HEK293 (cell line): Measurements from ENCODE around the gene SGMS1.
A peak's percentile ranks its signal among the peaks of the same experiment; 100 is the strongest.

Experiments
- CTCF ChIA-PET: fragments of 350-600 bp; formaldehyde crosslinking; extraction: SDS; loops from one replicate; lab custom pipeline; 2021; ENCODE audit warnings: antibody characterized with exemption; lab: Yijun Ruan, JAX
- POLR2A ChIA-PET: fragments of 300-600 bp; formaldehyde crosslinking; extraction: SDS; loops from one replicate; lab custom pipeline; 2020; ENCODE audit warnings: antibody characterized with exemption, inconsistent platforms; lab: Yijun Ruan, JAX
- H3K27ac ChIP-seq: fragments of 200-500 bp; sonication (Bioruptor generic); 2 replicates; pipeline ENCODE4 v1.5.1; 2014; ENCODE audit warnings: low read depth, low read length, control low read depth, inconsistent platforms; ENCODE audit errors: extremely low read depth
- H3K36me3 ChIP-seq, 2 experiments: fragments of 200-500 bp in 1 of 2; sonication (Bioruptor generic) in 1 of 2; 1 replicate in 1 of 2; 2 replicates in 1 of 2; pipeline ENCODE4 v1.5.1; 2014 to 2017; ENCODE audit warnings: inconsistent platforms in 2 of 2, low read length in 2 of 2; ENCODE audit not compliant: control insufficient read depth in 2 of 2, insufficient read depth in 1 of 2
- H3K4me1 ChIP-seq: fragments of 200-500 bp; sonication (Bioruptor generic); 2 replicates; pipeline ENCODE4 v1.5.1; 2014; ENCODE audit warnings: mild to moderate bottlenecking, low read length, inconsistent platforms; ENCODE audit not compliant: control insufficient read depth, insufficient read depth
- H3K4me3 ChIP-seq: 2 replicates; pipeline ENCODE4 v1.5.1; 2011; ENCODE audit warnings: low read depth, mild to moderate bottlenecking, control low read depth, low read length, moderate library complexity
- H3K9me3 ChIP-seq: fragments of 200-500 bp; sonication (Bioruptor generic); 2 replicates; pipeline ENCODE4 v1.5.1; 2014; ENCODE audit warnings: low read depth, low read length, inconsistent platforms; ENCODE audit not compliant: control insufficient read depth, insufficient read depth
- KLF7 ChIP-seq: fragments of 450-650 bp; formaldehyde crosslinking; IDR thresholded peaks from 2 replicates; pipeline ENCODE4 v1.5.1; 2016; ENCODE audit warnings: missing biosample characterization, missing genetic modification characterization, borderline replicate concordance
- PRDM1 ChIP-seq: fragments of 450-650 bp; formaldehyde crosslinking; IDR thresholded peaks from 2 replicates; pipeline ENCODE4; 2016; ENCODE audit warnings: missing biosample characterization, missing genetic modification characterization
- RBAK ChIP-seq: fragments of 450-650 bp; formaldehyde crosslinking; IDR thresholded peaks from 2 replicates; pipeline ENCODE4 v1.5.1; 2016; ENCODE audit warnings: missing biosample characterization, missing genetic modification characterization
- ZFP37 ChIP-seq: fragments of 450-650 bp; formaldehyde crosslinking; IDR thresholded peaks from 2 replicates; pipeline ENCODE4 v1.5.1; 2016; ENCODE audit warnings: missing biosample characterization, missing genetic modification characterization
- ZNF292 ChIP-seq: fragments of 450-650 bp; formaldehyde crosslinking; IDR thresholded peaks from 2 replicates; pipeline ENCODE4 v1.5.1; 2016; ENCODE audit warnings: low read depth, missing biosample characterization, missing genetic modification characterization, borderline replicate concordance
- ZNF48 ChIP-seq: fragments of 450-650 bp; formaldehyde crosslinking; IDR thresholded peaks from 2 replicates; pipeline ENCODE4 v1.5.1; 2016; ENCODE audit warnings: missing biosample characterization, missing genetic modification characterization
- ZNF548 ChIP-seq: fragments of 450-650 bp; formaldehyde crosslinking; IDR thresholded peaks from 2 replicates; pipeline ENCODE4 v1.5.1; 2016; ENCODE audit warnings: missing biosample characterization, missing genetic modification characterization
- TF ChIP-seq, protein P1 (sequence below): fragments of 450-650 bp; formaldehyde crosslinking; IDR thresholded peaks from 2 replicates; pipeline ENCODE4 v1.5.1; 2016; ENCODE audit warnings: missing biosample characterization, missing genetic modification characterization
- TF ChIP-seq, protein P2 (sequence below): fragments of 450-650 bp; formaldehyde crosslinking; IDR thresholded peaks from 2 replicates; pipeline ENCODE4 v1.5.1; 2016; ENCODE audit warnings: missing biosample characterization, missing genetic modification characterization
- TF ChIP-seq, protein P3 (sequence below): fragments of 450-650 bp; formaldehyde crosslinking; IDR thresholded peaks from 2 replicates; pipeline ENCODE4 v1.5.1; 2016; ENCODE audit warnings: missing biosample characterization, missing genetic modification characterization
- TF ChIP-seq, protein P4 (sequence below): fragments of 450-650 bp; formaldehyde crosslinking; IDR thresholded peaks from 2 replicates; pipeline ENCODE4 v1.5.1; 2016; ENCODE audit warnings: missing biosample characterization, missing genetic modification characterization
- TF ChIP-seq, protein P5 (sequence below): fragments of 450-650 bp; formaldehyde crosslinking; IDR thresholded peaks from 2 replicates; pipeline ENCODE4 v1.5.1; 2017; ENCODE audit warnings: missing biosample characterization, missing genetic modification characterization
- TF ChIP-seq, protein P6 (sequence below): fragments of 450-650 bp; formaldehyde crosslinking; IDR thresholded peaks from 2 replicates; pipeline ENCODE4 v1.5.1; 2016; ENCODE audit warnings: missing biosample characterization, missing genetic modification characterization

SGMS1 gene

DNA sequence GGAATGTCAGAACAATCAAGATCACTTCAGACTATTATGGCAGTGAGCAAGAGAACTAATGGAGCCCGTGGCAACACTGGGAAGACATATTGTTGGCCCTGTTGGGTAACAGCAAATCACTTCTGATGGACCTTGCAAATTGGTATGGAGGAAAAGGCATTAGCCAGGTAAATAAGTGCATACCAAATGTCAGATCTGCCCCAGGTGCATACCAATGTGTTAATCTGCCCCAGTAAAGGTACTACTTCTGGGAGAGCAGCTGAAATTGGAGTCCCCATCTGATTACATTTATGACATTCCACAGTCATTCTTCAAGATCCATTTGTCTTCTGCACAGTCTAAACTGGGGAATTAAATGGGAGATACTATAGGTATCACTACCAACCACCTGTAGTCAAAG lies 3.7 kb upstream of the SGMS1 start (continued):
- TF ChIP-seq, protein P1, sequence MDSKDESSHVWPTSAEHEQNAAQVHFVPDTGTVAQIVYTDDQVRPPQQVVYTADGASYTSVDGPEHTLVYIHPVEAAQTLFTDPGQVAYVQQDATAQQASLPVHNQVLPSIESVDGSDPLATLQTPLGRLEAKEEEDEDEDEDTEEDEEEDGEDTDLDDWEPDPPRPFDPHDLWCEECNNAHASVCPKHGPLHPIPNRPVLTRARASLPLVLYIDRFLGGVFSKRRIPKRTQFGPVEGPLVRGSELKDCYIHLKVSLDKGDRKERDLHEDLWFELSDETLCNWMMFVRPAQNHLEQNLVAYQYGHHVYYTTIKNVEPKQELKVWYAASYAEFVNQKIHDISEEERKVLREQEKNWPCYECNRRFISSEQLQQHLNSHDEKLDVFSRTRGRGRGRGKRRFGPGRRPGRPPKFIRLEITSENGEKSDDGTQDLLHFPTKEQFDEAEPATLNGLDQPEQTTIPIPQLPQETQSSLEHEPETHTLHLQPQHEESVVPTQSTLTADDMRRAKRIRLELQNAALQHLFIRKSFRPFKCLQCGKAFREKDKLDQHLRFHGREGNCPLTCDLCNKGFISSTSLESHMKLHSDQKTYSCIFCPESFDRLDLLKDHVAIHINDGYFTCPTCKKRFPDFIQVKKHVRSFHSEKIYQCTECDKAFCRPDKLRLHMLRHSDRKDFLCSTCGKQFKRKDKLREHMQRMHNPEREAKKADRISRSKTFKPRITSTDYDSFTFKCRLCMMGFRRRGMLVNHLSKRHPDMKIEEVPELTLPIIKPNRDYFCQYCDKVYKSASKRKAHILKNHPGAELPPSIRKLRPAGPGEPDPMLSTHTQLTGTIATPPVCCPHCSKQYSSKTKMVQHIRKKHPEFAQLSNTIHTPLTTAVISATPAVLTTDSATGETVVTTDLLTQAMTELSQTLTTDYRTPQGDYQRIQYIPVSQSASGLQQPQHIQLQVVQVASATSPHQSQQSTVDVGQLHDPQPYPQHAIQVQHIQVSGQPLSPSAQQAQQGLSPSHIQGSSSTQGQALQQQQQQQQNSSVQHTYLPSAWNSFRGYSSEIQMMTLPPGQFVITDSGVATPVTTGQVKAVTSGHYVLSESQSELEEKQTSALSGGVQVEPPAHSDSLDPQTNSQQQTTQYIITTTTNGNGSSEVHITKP (tag by site-specific recombination): no peak
- TF ChIP-seq, protein P2, sequence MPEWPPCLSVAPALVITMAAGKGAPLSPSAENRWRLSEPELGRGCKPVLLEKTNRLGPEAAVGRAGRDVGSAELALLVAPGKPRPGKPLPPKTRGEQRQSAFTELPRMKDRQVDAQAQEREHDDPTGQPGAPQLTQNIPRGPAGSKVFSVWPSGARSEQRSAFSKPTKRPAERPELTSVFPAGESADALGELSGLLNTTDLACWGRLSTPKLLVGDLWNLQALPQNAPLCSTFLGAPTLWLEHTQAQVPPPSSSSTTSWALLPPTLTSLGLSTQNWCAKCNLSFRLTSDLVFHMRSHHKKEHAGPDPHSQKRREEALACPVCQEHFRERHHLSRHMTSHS: no peak
- TF ChIP-seq ZNF292 (tag by site-specific recombination): no peak

DNA sequence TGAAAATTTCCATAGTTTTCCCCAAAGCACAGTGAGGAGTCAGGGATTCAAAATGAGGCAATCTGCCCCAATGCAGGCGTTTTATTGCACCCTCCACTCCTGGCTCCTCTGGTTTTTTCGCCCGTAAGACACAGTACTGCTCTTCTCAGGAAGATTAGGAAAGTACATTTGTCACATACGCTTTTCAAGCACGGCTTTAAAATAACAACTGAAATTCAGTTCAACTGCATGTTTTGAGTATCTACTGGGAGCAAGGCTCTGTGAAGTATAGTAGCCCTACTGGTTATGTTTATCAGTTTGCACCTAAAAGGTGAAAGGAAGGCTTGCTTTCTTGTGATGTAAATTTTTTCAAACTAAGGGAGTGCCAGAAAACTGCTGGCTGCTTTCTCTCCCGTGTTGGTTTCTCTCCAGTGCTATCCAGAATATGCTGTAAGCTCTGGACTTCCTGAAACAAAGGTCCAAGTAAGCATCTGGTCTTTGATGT lies 1.9 kb upstream of the SGMS1 start:
- TF ChIP-seq, protein P3, sequence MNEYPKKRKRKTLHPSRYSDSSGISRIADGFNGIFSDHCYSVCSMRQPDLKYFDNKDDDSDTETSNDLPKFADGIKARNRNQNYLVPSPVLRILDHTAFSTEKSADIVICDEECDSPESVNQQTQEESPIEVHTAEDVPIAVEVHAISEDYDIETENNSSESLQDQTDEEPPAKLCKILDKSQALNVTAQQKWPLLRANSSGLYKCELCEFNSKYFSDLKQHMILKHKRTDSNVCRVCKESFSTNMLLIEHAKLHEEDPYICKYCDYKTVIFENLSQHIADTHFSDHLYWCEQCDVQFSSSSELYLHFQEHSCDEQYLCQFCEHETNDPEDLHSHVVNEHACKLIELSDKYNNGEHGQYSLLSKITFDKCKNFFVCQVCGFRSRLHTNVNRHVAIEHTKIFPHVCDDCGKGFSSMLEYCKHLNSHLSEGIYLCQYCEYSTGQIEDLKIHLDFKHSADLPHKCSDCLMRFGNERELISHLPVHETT (tag by site-specific recombination): no peak
- TF ChIP-seq PRDM1 (tag by site-specific recombination) (peak; percentile 73), KLF7 (no peak)
- TF ChIP-seq, protein P1 (tag by site-specific recombination): no peak
- Histone ChIP-seq H3K4me1 (peaks cover 8% of the 10 kb centered on the region; the same call in 1 of the 2 replicates), H3K9me3 (no peaks in the 10 kb centered on the region), H3K4me3 (peak overlapping the region; percentile 90), H3K36me3 (peaks cover 0 to 4% of the 10 kb centered on the region in 2 experiments; a peak in 1 of 3 replicates), H3K27ac (peak overlapping the region; percentile 84)
- POLR2A ChIA-PET: interaction anchor here (1.0 kb wide), 1 partner anchor 71 kb away, joined by 3 read pairs; no protein-coding TSS in a partner anchor
- CTCF ChIA-PET: interaction anchor here (0.7 kb wide), 1 partner anchor 26 kb away, joined by 3 read pairs; no protein-coding TSS in a partner anchor

DNA sequence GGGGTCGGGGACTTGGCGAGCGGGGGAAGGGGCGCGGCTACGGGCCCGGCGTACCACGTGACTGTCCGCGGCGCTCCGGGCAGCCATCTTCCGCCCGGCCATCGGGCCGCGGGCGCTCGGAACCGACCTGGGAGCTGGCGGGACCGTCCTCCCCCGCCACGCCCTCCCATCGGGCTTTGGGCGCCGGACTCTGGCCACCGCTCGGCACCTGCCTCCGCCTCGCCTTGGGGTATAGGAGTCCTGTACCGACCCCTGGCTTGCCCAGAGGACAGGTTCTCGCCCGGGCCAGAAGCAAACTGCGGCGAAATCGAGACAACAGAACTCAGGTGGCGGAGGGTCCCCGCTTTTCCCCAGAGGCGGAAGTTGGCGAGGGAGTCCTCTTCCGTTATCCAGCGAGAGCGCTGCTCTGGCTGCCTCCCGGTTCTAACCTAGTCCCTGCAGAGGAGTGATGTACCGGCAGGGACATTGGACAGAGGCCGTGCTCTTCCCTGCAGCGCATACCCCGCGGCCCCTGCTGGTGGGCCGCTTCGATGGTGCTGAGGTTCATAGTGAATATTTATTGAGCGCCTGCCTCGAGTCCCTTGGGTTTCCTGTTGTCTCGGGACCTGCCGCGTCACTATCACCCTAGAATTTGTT lies 1.2 kb upstream of the SGMS1 start:
- ChIA-PET POLR2A (interaction anchor here (0.5 to 1.5 kb wide), 15 partner anchors 11 to 211 kb away, joined by 3 to 11 read pairs (median 3); partner anchors contain the start of gene ASAH2B), CTCF (interaction anchor here (0.6 to 1.0 kb wide), 8 partner anchors 26 to 282 kb away, joined by 3 to 4 read pairs (median 4); no protein-coding TSS in a partner anchor)
- Histone ChIP-seq H3K4me3 (peak overlapping the region; percentile 90), H3K27ac (peak overlapping the region; percentile 84), H3K36me3 (peaks cover 0 to 4% of the 10 kb centered on the region in 2 experiments; a peak in 1 of 3 replicates), H3K9me3 (no peaks in the 10 kb centered on the region), H3K4me1 (peaks cover 11% of the 10 kb centered on the region)
- TF ChIP-seq ZNF548 (tag by site-specific recombination) (no peak), ZFP37 (peak; percentile 27; the same call in 1 of the 2 replicates), ZNF48 (tag by site-specific recombination) (no peak), RBAK (tag by site-specific recombination) (no peak)
- TF ChIP-seq, protein P4, sequence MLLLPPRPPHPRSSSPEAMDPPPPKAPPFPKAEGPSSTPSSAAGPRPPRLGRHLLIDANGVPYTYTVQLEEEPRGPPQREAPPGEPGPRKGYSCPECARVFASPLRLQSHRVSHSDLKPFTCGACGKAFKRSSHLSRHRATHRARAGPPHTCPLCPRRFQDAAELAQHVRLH: no peak
- TF ChIP-seq, protein P5, sequence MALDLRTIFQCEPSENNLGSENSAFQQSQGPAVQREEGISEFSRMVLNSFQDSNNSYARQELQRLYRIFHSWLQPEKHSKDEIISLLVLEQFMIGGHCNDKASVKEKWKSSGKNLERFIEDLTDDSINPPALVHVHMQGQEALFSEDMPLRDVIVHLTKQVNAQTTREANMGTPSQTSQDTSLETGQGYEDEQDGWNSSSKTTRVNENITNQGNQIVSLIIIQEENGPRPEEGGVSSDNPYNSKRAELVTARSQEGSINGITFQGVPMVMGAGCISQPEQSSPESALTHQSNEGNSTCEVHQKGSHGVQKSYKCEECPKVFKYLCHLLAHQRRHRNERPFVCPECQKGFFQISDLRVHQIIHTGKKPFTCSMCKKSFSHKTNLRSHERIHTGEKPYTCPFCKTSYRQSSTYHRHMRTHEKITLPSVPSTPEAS (tag by site-specific recombination): no peak
- TF ChIP-seq, protein P6, sequence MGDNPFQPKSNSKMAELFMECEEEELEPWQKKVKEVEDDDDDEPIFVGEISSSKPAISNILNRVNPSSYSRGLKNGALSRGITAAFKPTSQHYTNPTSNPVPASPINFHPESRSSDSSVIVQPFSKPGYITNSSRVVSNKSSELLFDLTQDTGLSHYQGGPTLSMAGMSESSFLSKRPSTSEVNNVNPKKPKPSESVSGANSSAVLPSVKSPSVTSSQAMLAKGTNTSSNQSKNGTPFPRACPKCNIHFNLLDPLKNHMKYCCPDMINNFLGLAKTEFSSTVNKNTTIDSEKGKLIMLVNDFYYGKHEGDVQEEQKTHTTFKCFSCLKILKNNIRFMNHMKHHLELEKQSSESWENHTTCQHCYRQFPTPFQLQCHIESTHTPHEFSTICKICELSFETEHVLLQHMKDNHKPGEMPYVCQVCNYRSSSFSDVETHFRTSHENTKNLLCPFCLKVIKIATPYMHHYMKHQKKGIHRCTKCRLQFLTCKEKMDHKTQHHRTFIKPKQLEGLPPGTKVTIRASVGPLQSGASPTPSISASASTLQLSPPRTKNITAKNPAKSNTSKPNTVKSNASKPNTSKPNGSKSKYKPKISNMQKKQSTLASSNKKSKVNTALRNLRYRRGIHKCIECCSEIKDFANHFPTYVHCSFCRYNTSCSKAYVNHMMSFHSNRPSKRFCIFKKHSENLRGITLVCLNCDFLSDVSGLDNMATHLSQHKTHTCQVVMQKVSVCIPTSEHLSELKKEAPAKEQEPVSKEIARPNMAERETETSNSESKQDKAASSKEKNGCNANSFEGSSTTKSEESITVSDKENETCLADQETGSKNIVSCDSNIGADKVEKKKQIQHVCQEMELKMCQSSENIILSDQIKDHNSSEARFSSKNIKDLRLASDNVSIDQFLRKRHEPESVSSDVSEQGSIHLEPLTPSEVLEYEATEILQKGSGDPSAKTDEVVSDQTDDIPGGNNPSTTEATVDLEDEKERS: no peak
